GM23338 (cell line): ENCODE measurements around the gene TLE2.

Experiments used
- CREB1 ChIP-seq: fragments of 250-450 bp; sonication (Bioruptor Pico); IDR thresholded peaks from 2 replicates; pipeline ENCODE4 v1.5.0; 2020; ENCODE audit warnings: low read depth, mild to moderate bottlenecking, moderate library complexity
- CTCF ChIP-seq, 2 experiments: fragments of 200-600 bp in 1 of 2; sonication (generic) in 1 of 2; conservative IDR thresholded peaks; 2 replicates each; pipeline versions ENCODE4 v1.5.1 to v1.6.1; 2016 to 2017; ENCODE audit warnings: antibody characterized with exemption in 2 of 2, low read depth in 2 of 2, mild to moderate bottlenecking in 2 of 2, moderate library complexity in 1 of 2
- EZH2 ChIP-seq: fragments of 200-600 bp; sonication (generic); IDR thresholded peaks from one replicate; pipeline ENCODE4 v1.8.0; 2017; ENCODE audit warnings: antibody characterized with exemption, mild to moderate bottlenecking, low read depth; ENCODE audit not compliant: unreplicated experiment
- POLR2AphosphoS5 ChIP-seq: IDR thresholded peaks from 2 replicates; pipeline ENCODE4 v1.6.1; 2016; ENCODE audit warnings: antibody characterized with exemption, low read depth
- REST ChIP-seq: IDR thresholded peaks from one replicate; pipeline ENCODE4 v1.6.1; 2018; ENCODE audit warnings: antibody characterized with exemption; ENCODE audit not compliant: unreplicated experiment

DNA sequence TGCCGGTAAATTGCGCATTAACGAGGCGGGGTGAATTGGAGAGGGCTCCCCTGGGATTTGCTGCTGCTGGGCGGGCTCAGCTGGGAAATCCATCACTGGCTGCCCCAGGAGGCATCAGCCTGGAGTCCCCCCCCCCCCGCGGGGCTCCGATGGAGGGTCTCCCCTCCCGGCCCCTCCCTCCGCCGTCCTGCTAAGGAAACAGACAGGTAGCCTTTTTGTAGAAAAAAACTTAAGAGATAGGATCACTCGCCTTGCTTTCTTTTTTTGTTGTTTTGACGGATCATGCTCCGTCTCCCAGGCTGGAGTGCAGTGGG lies 44.9 kb downstream of the TLE2 start:
- TF ChIP-seq POLR2AphosphoS5 (no peak), EZH2 (no peak), CTCF (conservative IDR thresholded peaks at IDR 0.05; ENCODE audit: low read depth in 2 of 2) (no peak), CREB1 (CRISPR knock-in tag) (no peak), REST (no peak)
